Coronary artery (tissue), 2 donors: ENCODE results near the gene LPP.
A peak's percentile ranks its signal among the peaks of the same experiment; 100 is the strongest.

Experiments used
- DNase-seq: peaks from one replicate; pipeline ENCODE4 v3.0.0-alpha.2; 2017; ENCODE audit warnings: low spot score
- H3K27ac ChIP-seq, 2 donors: fragments of 200-600 bp; sonication (generic); one replicate each; pipeline ENCODE4 v1.5.1; 2016 to 2019
- H3K4me3 ChIP-seq: fragments of 200-600 bp; sonication (generic); 2 replicates; pipeline ENCODE4 v1.5.1; 2016; ENCODE audit warnings: mild to moderate bottlenecking, moderate library complexity
- CTCF ChIP-seq: fragments of 200-600 bp; sonication (generic); IDR thresholded peaks from one replicate; pipeline ENCODE4 v1.5.1; 2019; ENCODE audit warnings: antibody characterized with exemption

LPP gene

GRCh38 chr3:188192034-188192433 is 38.1 kb downstream of the LPP start:
- H3K27ac ChIP-seq: no peak overlapping the region
- H3K4me3 ChIP-seq: no peak overlapping the region
- no peak for TF ChIP-seq CTCF
- DNase-seq: no peak

DNA sequence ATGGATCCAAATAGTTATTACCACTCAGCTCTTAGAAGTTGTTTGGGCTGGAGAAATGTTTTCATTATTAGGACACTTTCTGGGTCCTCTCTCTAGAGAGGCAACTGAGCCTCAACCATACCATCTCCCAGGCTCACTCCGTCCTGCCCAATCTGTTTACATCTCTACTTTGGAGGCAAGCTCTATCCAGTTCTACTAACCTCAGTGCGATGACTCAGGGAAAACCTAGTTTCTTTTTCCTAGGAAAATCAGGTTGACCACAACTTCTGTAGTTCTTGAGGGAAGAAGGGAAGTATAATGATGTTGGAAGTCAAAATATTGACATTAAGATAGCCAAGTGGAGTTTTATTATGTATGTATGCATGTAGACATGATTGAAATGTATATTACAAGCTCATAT is 40.4 kb downstream of the LPP start:
- H3K4me3 ChIP-seq: no peak overlapping the region
- no peak for TF ChIP-seq CTCF
- no peak overlapping the region for H3K27ac ChIP-seq
- no peak for DNase-seq

GRCh38 chr3:188196232-188196990 is 42.5 kb downstream of the LPP start:
- Histone ChIP-seq H3K4me3 (no peak overlapping the region), H3K27ac (peak overlapping the region in 1 of 2 donors; percentile 52)
- TF ChIP-seq CTCF: no peak
- DNase-seq: no peak

GRCh38 chr3:188197388-188197847 is 43.5 kb downstream of the LPP start:
- peak overlapping the region; percentile 20 to 52 for H3K27ac ChIP-seq
- no peak overlapping the region for H3K4me3 ChIP-seq
- DNase-seq: no peak
- TF ChIP-seq CTCF: no peak

DNA sequence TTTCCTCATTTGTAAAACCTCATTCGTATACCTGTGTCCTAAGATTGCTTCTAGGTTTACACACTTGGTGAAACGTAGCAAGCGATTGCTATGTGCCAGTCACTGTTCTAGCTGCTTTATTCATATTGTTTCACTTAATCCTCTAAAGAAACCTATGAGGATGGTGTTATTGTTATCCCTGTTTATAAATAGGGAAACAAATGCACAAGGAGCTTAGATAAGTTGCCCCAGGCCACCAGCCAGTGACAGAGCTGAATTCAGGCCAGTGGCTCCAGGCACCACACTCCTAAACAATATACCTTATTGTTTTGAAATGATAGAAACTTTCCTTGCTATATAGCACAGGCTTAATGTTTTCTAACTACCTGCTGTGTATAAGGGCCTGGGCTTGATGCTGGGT is 44.0 kb downstream of the LPP start:
- Histone ChIP-seq H3K4me3 (no peak overlapping the region), H3K27ac (no peak overlapping the region)
- no peak for DNase-seq
- TF ChIP-seq CTCF: no peak

GRCh38 chr3:188198760-188199327 is 44.9 kb downstream of the LPP start:
- Histone ChIP-seq H3K27ac (no peak overlapping the region), H3K4me3 (no peak overlapping the region)
- TF ChIP-seq CTCF: no peak
- no peak for DNase-seq

GRCh38 chr3:188199386-188199785 is 45.4 kb downstream of the LPP start:
- no peak overlapping the region for H3K27ac ChIP-seq
- no peak for TF ChIP-seq CTCF
- DNase-seq: no peak
- no peak overlapping the region for H3K4me3 ChIP-seq
